Osteoblast (primary cell): ENCODE data around the gene TMCC2. TPM values are rescaled to one million over a fixed set of nuclear protein-coding genes. Genes with fewer than 3 reads are reported as not detected.

Experiments
- DNase-seq: peaks from one replicate; pipeline ENCODE4 v3.0.0; 2011; ENCODE audit warnings: low spot score, mixed read lengths; ENCODE audit not compliant: insufficient read length; ENCODE audit errors: missing footprints
- H2AFZ ChIP-seq: 2 replicates; pipeline ENCODE4 v1.6.0; 2011; ENCODE audit warnings: mild to moderate bottlenecking, low read length
- H3K27ac ChIP-seq: 2 replicates; pipeline ENCODE4 v1.5.1; 2011; ENCODE audit warnings: mild to moderate bottlenecking, low read depth, low read length, moderate library complexity
- H3K27me3 ChIP-seq: 2 replicates; pipeline ENCODE4 v1.6.0; 2012; ENCODE audit warnings: mild to moderate bottlenecking, control low read depth, inconsistent platforms, low read length, moderate library complexity; ENCODE audit not compliant: insufficient read depth
- H3K36me3 ChIP-seq: 2 replicates; pipeline ENCODE4 v1.5.1; 2011; ENCODE audit warnings: mild to moderate bottlenecking, low read length, control low read depth, moderate library complexity; ENCODE audit not compliant: insufficient read depth
- H3K4me1 ChIP-seq: 2 replicates; pipeline ENCODE4 v1.5.1; 2011; ENCODE audit warnings: mild to moderate bottlenecking, low read length, control low read depth, moderate library complexity; ENCODE audit not compliant: insufficient read depth
- H3K4me2 ChIP-seq: 2 replicates; pipeline ENCODE4 v1.6.0; 2011; ENCODE audit warnings: mild to moderate bottlenecking, low read length; ENCODE audit not compliant: insufficient read depth
- H3K4me3 ChIP-seq: fragments of 200-600 bp; sonication (generic); 3 replicates; pipeline ENCODE4 v1.5.1; 2012; ENCODE audit warnings: mild to moderate bottlenecking, low read length, inconsistent platforms; ENCODE audit not compliant: insufficient read depth
- H3K79me2 ChIP-seq: 2 replicates; pipeline ENCODE4 v1.6.0; 2012; ENCODE audit warnings: mild to moderate bottlenecking, low read length, control low read depth, inconsistent platforms; ENCODE audit not compliant: insufficient read depth
- H3K9me3 ChIP-seq: 2 replicates; pipeline ENCODE4 v1.5.1; 2011; ENCODE audit warnings: low read depth, low read length, control low read depth
- H4K20me1 ChIP-seq: 2 replicates; pipeline ENCODE4 v1.6.0; 2012; ENCODE audit warnings: mild to moderate bottlenecking, low read length, control low read depth; ENCODE audit not compliant: insufficient read depth
- CTCF ChIP-seq: IDR thresholded peaks from 2 replicates; pipeline ENCODE4 v1.5.1; 2011; ENCODE audit warnings: mild to moderate bottlenecking, low read depth, low read length, moderate library complexity; ENCODE audit errors: extremely low read depth
- total RNA-seq: library from RNA; depleted of rRNA; stranded (reverse); fragments of >200 nt; gene quantifications from 2 replicates; pipeline ENCODE4 v1.2.3, GENCODE V29; 2012

The TMCC2 gene
- total RNA-seq, 1 donor: 1.8 TPM

- H3K4me2 ChIP-seq: no peak overlapping the region
- no peak overlapping the region for H3K27ac ChIP-seq
- H3K4me3 ChIP-seq: no peak overlapping the region
- H2AFZ ChIP-seq: no peak overlapping the region
- no peak for TF ChIP-seq CTCF
- DNase-seq: no peak
- no peaks in the 10 kb centered on the region for H4K20me1 ChIP-seq
- H3K79me2 ChIP-seq: no peaks in the 10 kb centered on the region
- no peaks in the 10 kb centered on the region for H3K36me3 ChIP-seq
- H3K4me1 ChIP-seq: no peaks in the 10 kb centered on the region
- H3K27me3 ChIP-seq: no peaks in the 10 kb centered on the region
- no peaks in the 10 kb centered on the region for H3K9me3 ChIP-seq
Observed at GRCh38 chr1:205240118-205240517, 12.4 kb downstream of the TMCC2 start.

- no peak for TF ChIP-seq CTCF
- H4K20me1 ChIP-seq: no peaks in the 10 kb centered on the region
- H3K79me2 ChIP-seq: no peaks in the 10 kb centered on the region
- H3K9me3 ChIP-seq: no peaks in the 10 kb centered on the region
- peak; percentile 21 for DNase-seq
- no peak overlapping the region for H3K4me2 ChIP-seq
- H3K4me1 ChIP-seq: no peaks in the 10 kb centered on the region
- no peaks in the 10 kb centered on the region for H3K36me3 ChIP-seq
- no peaks in the 10 kb centered on the region for H3K27me3 ChIP-seq
- H3K4me3 ChIP-seq: no peak overlapping the region
- no peak overlapping the region for H2AFZ ChIP-seq
- no peak overlapping the region for H3K27ac ChIP-seq
Observed at GRCh38 chr1:205240569-205240968, 12.8 kb downstream of the TMCC2 start.

- no peaks in the 10 kb centered on the region for H3K4me1 ChIP-seq
- DNase-seq: peak; percentile 11
- no peaks in the 10 kb centered on the region for H3K79me2 ChIP-seq
- no peak overlapping the region for H2AFZ ChIP-seq
- H3K4me3 ChIP-seq: no peak overlapping the region
- TF ChIP-seq CTCF: no peak
- H3K9me3 ChIP-seq: no peaks in the 10 kb centered on the region
- H3K27me3 ChIP-seq: no peaks in the 10 kb centered on the region
- H4K20me1 ChIP-seq: no peaks in the 10 kb centered on the region
- H3K36me3 ChIP-seq: no peaks in the 10 kb centered on the region
- H3K4me2 ChIP-seq: no peak overlapping the region
- H3K27ac ChIP-seq: no peak overlapping the region
Observed at GRCh38 chr1:205241366-205242030, 13.8 kb downstream of the TMCC2 start.

GRCh38 chr1:205243350-205244191, 15.8 kb downstream of the TMCC2 start:
- no peak for TF ChIP-seq CTCF
- H3K9me3 ChIP-seq: no peaks in the 10 kb centered on the region
- DNase-seq: peak; percentile 13
- no peaks in the 10 kb centered on the region for H3K36me3 ChIP-seq
- no peak overlapping the region for H3K4me3 ChIP-seq
- no peaks in the 10 kb centered on the region for H3K27me3 ChIP-seq
- no peaks in the 10 kb centered on the region for H4K20me1 ChIP-seq
- H3K4me2 ChIP-seq: no peak overlapping the region
- no peak overlapping the region for H2AFZ ChIP-seq
- no peak overlapping the region for H3K27ac ChIP-seq
- H3K79me2 ChIP-seq: no peaks in the 10 kb centered on the region
- no peaks in the 10 kb centered on the region for H3K4me1 ChIP-seq
